Renal cortex interstitium (tissue), 11 donors: ENCODE data around the gene SLC25A25. TPM values are rescaled to one million over a fixed set of nuclear protein-coding genes. Genes with fewer than 3 reads are reported as not detected.
"Not testable (repeated sequence)": the region's sequence is repeated elsewhere in the genome, so short reads cannot be mapped to it uniquely, and the experiment has no call there.

Source experiments
- DNase-seq, 11 donors: peaks; one replicate each; pipeline ENCODE4 v3.0.0-alpha.2; 2013; ENCODE audit warnings: low read depth in 9 of 11, low spot score in 4 of 11; ENCODE audit errors: extremely low read depth in 1 of 11
- polyA plus RNA-seq, 3 donors: library from polyadenylated mRNA; unstranded; fragments of 120-200 nt; gene quantifications; one replicate each; pipeline ENCODE4 v1.2.1, GENCODE V29; 2013; ENCODE audit not compliant: insufficient read length in 3 of 3

SLC25A25 gene
- polyA plus RNA-seq, 3 donors = 13.0 to 14.9 (median 13.2) TPM

DNA sequence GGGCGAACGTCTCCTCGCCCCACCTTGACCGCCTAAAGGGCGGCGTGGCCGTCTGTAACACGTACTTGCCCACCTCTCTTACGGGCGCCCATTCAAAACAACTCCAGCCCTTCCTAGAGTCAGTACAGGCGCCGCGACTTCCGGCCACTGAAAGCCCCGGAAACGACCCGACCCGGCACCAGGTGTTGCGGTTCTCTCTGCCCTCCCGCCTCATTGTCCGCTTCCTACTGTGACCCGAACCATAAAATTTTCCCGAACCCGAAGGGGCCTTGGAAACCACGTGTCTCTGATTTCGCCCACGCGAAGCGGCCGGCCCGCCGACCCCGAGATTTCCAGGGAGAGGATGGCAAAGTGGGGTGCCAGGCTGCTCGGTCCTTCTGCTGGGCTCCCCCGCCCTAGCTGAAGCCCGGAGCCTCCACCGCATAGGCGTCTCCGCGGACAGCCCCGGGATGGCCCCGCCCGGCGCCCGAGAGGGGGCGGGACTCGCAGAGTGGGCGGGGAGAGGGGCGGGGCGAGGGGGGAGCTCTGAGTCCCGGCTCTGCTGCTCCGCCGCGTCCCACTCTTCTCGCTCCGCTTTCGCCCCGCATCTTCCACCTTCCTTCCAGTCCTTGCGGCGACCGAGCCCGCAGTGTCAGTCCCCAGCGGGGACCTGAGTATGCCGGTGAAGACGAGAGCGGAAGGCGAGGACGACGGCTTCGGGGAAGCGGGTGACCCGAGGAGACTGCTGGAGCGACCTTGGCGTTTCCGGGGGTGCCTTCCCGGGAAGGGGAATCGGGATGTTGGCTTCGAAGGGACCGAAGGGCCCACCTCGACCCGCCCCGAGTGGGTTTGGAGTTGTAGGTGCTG, 60.2 kb downstream of the SLC25A25 start:
- peak; percentile 81 to 92 (median 91) for DNase-seq

DNA sequence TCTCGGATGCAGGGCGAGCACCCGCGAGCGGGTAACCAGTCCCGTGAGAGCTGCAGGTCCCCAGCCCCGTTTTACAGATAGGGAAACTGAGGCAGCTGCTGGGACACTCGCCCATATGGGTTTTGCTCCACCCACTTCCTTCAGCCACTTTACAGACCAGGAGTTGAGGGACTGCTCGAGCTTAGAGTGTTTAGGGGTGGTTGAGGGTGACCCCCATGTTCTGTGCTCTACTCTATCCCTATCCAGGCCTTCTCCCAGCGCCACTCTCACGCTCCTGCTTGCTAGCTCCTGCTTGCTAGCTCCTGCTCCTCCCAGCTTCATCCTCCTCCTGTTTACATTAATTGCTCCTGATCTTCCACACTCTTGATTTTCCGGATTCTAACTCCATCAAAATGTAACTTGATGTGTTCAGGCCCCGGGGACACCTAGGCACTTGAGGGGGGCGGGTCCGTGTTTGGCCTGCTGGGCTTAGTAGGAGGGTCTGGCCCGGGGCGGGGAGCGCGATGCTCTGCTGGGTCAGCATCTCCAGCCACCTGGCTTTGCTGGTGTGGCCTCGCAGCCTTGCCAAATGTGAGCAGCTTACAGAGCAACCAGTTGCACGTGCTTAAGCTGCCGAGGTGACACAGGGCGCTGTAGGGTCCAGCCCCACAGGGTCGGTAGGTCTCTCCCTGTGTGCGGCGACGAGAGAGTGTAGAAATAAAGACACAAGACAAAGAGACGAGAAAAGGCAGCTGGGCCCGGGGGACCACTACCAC, 61.0 kb downstream of the SLC25A25 start:
- DNase-seq = no peak

DNA sequence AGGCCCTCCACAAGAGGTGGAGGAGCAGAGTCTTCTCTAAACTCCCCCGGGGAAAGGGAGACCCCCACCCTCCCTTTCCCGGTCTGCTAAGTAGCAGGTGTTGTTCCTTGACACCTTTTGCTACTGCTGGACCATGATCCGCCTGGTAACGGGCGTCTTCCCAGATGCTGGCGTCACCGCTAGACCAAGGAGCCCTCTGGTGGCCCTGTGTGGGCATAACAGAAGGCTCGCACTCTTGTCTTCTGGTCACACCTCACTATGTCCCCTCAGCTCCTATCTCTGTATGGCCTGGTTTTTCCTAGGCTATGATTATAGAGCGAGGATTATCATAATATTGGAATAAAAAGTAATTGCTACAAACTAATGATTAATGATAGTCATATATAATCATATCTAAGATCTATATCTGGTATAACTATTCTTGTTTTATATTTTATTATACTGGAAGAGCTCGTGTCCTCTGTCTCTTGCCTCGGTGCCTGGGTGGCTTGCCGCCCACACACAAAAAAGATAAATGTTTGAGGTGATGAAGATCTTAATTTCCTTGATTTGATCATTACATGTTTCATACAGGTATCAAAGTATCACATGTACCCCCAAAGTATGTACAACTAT, 62.1 kb downstream of the SLC25A25 start:
- DNase-seq = not testable (repeated sequence)

DNA sequence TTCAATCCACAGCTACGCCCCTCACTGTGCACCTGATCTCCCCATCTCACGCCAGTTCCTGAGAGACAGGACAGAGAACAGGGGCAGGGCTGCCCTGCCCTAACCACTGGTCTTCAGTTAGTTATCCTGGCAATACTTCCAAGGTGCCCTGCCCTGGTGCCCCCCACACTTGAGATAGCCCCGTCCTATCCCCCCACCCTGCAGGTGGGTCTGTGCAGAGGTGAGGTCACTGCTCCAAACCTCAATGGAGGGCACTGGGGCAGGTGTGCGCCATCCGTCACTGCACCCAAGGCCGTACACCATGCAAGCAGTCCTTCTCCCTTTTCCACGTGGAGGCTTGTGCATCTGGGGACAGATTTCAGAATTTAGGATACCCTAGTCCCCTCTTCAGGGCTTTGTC, 62.6 kb downstream of the SLC25A25 start:
- DNase-seq = not testable (repeated sequence)

DNA sequence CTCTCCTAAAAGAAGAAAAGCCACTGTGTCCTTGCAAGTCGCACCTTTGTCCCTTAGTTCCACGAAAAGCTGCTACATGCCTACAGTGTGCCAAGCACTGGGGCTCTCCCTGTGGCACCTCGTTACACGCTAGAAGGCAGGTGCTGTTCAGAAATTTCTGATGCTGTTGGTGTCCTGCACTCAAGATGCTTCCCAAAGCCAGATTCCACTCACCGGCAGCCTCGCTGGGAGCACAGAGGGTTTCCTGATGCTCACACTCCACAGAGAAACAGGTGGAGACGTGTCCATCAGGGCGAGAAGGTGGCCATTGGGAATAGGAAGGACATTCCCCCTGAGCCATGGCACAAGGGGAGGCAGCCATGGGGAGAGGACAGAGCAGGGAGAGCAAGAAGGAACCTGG, 63.3 kb downstream of the SLC25A25 start:
- not testable (repeated sequence) for DNase-seq

DNA sequence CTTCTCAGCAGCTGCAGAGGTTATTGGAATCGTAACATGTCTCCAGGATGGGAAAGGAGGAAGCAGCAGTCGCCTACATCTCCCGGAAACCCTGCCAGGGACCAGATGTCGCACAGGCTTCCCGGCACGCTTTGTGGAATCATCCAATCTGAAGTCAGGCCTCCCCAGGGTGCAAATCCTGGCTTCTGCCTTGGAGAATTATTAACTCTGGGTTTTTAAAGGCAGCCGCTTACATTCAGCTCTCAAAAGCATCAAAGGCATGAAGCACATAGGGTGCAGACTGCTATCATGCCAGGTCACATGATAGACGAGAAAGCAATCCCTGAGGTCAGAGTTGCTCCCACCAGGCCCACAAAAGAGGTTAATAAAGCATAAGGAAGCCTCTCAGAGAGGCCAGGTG, 64.1 kb downstream of the SLC25A25 start:
- DNase-seq = not testable (repeated sequence)

DNA sequence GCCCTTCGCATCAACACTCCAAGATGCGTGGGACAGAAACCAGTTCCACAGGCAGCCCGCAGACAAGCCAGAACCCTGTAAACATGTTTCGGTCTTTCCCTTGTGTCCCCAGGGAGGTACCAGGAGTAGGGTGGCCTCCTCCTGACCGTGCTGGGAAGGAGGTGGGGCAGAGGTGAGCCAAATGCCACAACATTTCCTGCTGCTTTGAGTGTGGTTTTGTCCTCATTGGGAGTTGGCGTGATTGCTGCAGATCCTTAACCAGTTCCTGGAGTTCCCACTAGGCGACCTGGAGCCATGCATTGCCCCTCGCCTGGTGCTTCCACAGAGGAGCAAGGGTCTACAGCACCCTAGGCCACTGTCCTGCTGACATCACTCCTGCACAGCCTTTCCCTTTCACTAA, 67.5 kb downstream of the SLC25A25 start:
- DNase-seq = not testable (repeated sequence)

- no peak for DNase-seq
Measured at GRCh38 chr9:128136816-128137793, 69.1 kb downstream of the SLC25A25 start.

DNA sequence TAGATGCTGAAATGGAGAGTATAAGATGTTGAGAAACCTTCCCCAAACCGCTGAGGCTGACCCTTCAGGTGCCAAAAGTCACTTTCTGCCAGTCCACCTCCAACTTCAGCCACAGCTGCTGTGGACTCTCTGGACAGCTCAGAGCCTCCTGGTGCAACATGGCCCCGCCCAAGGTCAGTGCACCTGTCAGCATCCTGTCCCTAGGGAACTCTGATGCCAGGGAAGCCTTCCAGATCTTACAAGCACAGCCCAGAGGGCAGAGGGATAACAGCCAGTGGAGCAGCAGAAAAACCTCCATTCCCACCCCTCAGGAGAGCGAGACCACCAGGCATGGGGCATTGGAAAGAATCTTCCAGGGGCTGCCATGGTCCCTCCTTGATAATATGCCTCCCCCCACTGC, 70.0 kb downstream of the SLC25A25 start:
- no peak for DNase-seq

DNA sequence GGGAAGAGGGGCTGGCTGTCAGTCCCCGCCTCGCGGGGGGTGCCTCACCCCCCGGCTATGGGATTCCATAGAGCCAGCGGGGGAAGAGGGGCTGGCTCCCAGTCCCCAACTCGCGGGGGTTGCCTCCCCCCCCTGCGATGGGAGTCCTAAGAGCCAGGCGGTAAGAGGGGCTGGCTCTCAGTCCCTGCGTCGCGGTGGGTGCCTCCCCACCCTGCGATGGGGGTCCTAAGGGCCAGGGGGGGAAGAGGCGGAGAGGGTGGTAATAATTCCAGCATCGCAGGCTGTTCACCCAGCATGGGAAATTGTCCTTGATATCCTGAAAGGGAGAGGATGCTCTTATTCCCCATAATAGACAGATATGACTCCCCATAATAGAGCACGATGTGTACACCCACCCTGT, 71.6 kb downstream of the SLC25A25 start:
- no peak for DNase-seq

- no peak for DNase-seq
Measured at GRCh38 chr9:128141604-128142003, 73.6 kb downstream of the SLC25A25 start.

GRCh38 chr9:128142061-128142460, 74.0 kb downstream of the SLC25A25 start:
- no peak for DNase-seq

- no peak for DNase-seq
Measured at GRCh38 chr9:128142596-128142995, 74.6 kb downstream of the SLC25A25 start.

DNA sequence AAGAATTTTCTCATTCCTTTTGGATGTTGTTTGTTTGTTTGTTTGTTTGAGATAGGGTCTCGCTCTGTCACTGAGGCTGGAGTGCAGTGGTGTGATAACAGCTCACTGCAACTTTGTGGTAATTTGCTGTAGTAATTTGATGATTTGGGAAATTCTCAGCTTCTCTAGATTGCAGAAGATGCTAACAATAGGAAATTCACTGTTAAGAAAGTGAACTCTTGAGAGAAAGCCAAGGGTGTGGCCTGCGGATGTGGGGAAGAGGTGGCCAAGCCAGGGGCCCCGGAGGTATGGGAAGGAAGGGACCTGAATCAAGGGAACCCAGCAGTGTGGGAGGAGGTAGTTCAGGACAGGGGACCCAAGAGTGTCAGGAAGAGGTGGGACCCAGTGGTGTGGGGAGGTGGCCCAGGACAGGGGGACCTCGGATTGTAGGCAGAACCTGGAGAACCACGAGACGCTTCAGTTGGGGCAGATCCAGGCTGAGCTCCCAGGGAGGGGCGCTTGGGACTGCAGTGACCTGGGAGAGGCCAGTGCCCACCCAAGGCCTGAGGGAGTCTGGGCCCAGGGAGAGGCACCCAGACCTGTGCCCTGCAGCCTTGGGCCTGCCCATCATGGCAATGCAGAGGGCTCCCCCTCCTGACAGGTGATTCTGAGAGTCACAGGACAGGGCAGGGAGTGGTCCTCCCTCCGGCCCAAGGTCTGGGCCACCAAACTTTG, 75.7 kb downstream of the SLC25A25 start:
- DNase-seq = no peak

GRCh38 chr9:128144239-128145181, 76.5 kb downstream of the SLC25A25 start:
- no peak for DNase-seq

GRCh38 chr9:128145536-128145935, 77.5 kb downstream of the SLC25A25 start:
- DNase-seq = peak in 4 of 11 donors; percentile 42 to 73 (median 60)

- DNase-seq = no peak
Measured at GRCh38 chr9:128145951-128146351, 77.9 kb downstream of the SLC25A25 start.
